NOMO-1 (cell line): ENCODE data around the gene ATP6V0A4.

Experiments used
- DNase-seq, 2 experiments: peaks; one replicate each; lab custom pipeline; 2025; ENCODE audit not compliant: unreplicated experiment in 2 of 2; lab: John Stamatoyannopoulos, UW

The ATP6V0A4 gene

DNA sequence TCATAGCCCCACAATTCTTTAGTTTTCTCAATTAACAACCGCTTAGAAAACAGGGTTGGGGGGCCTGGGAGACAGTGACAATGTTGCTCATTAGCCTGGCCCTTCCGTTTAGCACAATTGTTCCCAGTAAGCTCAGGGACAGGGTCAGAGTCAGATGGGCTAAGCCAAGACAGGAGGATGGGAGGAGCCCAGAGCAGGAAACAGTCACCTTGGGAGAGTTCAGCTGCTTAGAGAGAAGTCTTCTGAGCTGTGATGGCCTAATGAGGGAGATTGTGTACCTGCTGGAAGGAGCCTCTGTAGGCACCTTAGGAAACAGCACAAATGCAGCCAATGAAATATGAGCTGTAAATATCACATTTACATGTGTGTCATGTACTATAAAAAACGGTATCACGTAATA, 132.7 kb downstream of the ATP6V0A4 start:
- no peak for DNase-seq

DNA sequence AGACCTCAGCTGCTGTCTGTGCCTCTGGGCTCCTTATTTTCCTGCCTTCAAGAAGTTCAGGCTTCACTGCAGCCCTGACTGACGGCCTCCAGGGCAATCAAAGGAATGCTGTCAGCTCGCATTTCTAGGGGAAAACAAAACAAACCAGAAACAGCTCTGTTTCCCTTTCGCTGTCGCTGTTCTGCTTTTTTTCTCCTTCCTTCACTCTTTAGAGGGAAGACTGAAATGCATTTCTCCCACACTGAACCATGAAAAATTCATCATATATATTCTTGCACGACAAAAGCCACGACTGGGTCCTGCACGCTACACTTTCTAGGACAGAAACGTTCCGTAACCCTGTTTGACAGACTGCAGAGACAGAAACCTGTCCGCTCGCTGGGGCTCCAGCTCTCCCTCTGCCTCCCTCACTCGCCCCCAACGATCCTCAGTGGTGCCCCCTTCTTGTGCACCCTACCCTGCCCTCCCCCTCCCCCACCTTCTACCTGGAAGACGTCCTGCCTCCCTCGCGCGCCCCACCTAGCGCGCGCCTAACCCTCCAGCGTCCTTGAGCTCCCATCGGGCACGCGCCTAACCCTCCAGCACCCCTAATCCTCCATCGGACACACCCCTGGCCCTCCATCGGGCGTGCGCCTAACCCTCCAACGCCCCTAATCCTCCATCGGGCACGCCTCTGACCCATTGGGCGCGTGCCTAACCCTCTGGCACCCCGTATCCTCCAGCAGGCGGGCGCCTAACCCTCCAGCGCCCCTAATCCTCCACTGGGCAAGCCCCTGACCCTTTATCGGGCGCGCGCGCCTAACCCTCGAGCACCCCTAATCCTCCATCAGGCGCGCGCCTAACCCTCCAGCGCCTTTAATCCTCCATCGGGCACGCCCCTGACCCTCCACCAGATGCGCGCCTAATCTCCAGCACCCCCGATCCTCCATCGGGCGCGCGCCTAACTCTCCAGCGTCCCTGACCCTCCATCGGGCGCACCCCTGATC, 134.0 kb downstream of the ATP6V0A4 start:
- DNase-seq, result no peak

DNA sequence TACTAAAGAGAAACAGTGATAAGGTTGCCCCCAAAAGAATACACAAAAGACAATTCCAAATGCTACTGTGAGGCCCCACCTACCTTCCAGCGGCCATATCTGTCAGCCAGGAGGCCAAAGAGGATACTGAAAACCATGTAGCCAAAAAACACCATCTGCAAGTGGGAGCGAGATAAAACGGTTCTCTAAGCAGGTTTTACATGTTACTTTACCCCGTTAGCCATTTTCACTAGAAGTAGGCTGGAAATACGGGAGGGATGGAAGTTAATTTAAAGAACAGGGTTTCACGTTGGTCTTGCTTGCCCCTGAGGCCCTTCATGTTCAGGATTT, 135.0 kb downstream of the ATP6V0A4 start:
- DNase-seq, result no peak

DNA sequence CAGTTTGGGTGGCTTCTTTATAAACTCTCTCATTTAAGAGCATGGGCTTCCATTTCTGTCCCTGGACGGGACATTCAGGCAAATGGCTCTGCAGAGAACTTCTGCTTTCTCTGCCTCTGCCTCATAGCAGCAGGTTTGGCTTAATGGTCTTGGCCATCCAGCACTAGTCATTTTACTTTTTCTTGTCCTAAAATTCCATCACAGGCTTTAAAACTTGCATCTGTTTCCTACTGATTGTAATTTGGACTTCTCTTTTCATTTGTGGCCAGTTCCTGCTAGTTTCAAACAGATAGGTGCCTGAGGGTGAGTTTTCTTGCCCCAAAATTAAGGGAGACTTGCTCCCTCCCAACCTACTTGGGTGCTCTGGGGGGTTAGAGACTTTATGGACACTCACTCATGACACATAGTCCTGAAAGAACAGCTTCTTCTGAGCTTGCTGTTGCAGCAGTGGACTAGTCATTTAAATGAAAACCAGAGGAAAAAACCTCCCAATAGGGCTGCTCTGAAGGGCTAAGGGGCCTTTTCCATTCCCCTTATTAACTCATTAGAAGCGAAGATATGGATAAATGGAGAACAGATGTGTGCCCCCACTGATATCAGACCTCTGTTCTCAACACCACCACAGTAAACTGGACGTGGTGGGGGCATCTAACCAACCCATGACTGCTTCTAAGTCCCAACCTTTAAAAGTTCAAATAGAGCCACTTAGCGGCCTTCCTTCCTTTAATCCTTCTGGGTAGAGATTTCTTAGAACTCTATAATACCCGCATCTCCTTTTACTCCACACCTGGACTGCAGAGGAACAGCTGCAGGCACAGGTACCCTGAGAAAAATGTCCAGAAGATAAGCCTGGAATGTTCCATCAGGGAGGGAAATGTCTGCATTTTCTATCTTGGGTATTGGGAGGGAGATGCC, 135.7 kb downstream of the ATP6V0A4 start:
- no peak for DNase-seq

DNA sequence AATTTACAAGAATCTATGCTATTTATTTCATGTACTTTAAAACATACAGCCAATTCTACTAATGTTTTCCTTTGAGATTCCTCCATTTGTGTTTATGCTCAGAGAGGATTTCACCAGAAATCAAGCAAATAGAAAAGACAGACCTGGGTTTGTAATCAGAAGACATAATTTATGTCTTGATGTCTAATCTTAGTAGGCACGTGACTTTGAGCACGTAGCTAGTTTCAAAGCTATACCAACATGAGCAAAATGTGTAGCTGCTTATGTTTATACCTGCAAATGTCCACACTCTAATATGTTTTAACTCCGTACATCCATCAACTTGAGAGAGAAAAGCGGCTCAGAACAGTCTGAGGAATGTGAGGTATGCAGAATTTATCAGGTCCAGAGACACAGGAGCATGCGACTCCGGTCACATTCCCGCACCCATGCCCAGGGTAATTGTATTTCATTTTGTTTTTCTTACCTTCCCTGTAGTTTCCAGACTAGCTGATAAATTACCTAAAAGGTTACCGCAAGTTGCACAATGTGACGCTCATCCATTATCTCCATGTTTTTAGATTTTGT, 136.8 kb downstream of the ATP6V0A4 start:
- DNase-seq, result no peak

DNA sequence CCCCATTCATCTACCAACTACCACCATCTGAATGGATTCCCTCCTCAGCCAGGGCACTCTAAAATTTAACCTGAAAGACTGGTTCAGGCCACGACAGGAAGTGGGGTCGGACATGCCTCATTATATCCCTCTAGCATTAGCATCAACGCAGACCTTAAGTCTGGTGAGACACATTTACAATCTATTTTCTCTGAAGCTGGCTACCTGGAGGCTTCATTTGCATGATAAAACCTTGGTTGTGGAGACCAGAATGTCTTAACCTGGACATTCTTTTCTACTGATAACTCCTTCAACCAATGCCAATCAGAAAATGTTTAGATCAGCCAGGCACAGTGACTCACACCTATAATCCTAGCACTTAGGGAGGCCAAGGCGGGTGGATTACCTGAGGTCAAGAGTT, 139.1 kb downstream of the ATP6V0A4 start:
- no peak for DNase-seq

DNA sequence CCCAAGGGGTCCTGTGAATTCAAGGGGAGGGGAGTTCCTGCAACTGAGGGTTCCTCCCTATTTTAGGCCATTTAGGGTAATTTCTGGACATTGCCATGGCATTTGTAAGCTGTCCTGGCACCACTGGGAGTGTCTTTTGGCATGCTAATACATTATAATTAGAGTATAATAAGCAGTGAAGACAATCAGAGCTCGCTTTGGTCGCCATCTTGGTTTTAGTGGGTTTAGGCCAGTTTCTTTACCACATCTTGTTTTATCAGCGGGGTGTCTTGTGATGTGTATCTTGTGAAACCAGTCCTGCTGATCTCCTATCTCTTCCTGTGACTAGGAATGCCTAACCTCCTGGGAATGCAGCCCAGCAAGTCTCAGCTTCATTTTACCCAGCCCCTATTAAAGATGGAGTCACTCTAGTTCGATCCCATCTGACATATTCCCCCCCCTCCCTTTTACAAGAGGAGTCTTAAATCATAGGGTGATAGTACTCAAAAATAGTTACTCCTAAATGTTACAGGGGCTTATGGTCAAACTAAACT, 140.1 kb downstream of the ATP6V0A4 start:
- no peak for DNase-seq

DNA sequence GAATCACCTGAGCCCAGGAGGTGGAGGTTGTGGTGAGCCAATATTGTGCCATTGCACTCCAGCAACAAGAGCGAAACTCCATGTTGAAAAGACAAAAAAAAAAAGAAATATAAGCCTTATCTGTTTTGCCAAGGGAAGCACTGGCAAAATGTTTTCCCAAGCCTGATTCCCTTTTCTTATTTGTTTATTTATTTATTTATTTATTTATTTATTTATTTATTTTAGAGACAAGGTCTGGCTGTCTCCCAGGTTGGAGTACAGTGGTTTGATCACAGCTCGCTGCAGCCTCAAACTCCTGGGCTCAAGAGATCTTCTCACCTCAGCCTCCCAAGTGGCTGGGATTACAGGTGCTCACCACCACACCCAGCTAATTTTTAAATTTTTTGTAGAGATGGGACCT, 141.0 kb downstream of the ATP6V0A4 start:
- no peak for DNase-seq
